DMS114 treated with DMSO at 0.1 percent for 48 hours (cell line): ENCODE data around the gene MYH7B.

Experiments
- DNase-seq: peaks from one replicate; lab custom pipeline; 2025; ENCODE audit not compliant: unreplicated experiment; lab: John Stamatoyannopoulos, UW

Gene MYH7B

GRCh38 chr20:34943808-34944567, 11.7 kb upstream of the MYH7B start:
- DNase-seq: no peak

GRCh38 chr20:34945315-34946077, 10.2 kb upstream of the MYH7B start:
- no peak for DNase-seq

- DNase-seq: no peak
Observed at GRCh38 chr20:34946661-34947060, 9.0 kb upstream of the MYH7B start.

GRCh38 chr20:34947336-34947735, 8.3 kb upstream of the MYH7B start:
- DNase-seq: no peak

GRCh38 chr20:34948030-34948429, 7.6 kb upstream of the MYH7B start:
- no peak for DNase-seq

- DNase-seq: no peak
Observed at GRCh38 chr20:34949120-34949519, 6.5 kb upstream of the MYH7B start.

- DNase-seq: no peak
Observed at GRCh38 chr20:34951252-34951651, 4.4 kb upstream of the MYH7B start.

GRCh38 chr20:34951652-34952051, 4.0 kb upstream of the MYH7B start:
- DNase-seq: no peak

GRCh38 chr20:34952671-34953070, 3.0 kb upstream of the MYH7B start:
- no peak for DNase-seq

- no peak for DNase-seq
Observed at GRCh38 chr20:34953960-34954359, 1.7 kb upstream of the MYH7B start.

- peak; percentile 37 for DNase-seq
Observed at GRCh38 chr20:34954904-34955230, 801 bp upstream of the MYH7B start.

- no peak for DNase-seq
Observed at GRCh38 chr20:34956041-34956458, 382 bp downstream of the MYH7B start.

- DNase-seq: no peak
Observed at GRCh38 chr20:34956751-34957472, 1.2 kb downstream of the MYH7B start.

- DNase-seq: no peak
Observed at GRCh38 chr20:34964486-34964885, 8.8 kb downstream of the MYH7B start.

GRCh38 chr20:34965051-34965450, 9.4 kb downstream of the MYH7B start:
- DNase-seq: no peak

- no peak for DNase-seq
Observed at GRCh38 chr20:34967421-34967820, 11.8 kb downstream of the MYH7B start.

- no peak for DNase-seq
Observed at GRCh38 chr20:34968042-34968775, 12.5 kb downstream of the MYH7B start.

- DNase-seq: no peak
Observed at GRCh38 chr20:34970193-34970840, 14.6 kb downstream of the MYH7B start.

GRCh38 chr20:34970846-34971560, 15.3 kb downstream of the MYH7B start:
- DNase-seq: no peak

GRCh38 chr20:34971561-34972235, 16.0 kb downstream of the MYH7B start:
- no peak for DNase-seq
